HepG2 (cell line): ENCODE data around the gene TOMM20. TPM values are rescaled to one million over a fixed set of nuclear protein-coding genes. Genes with fewer than 3 reads are reported as not detected.
A peak's percentile ranks its signal among the peaks of the same experiment; 100 is the strongest.

Experiments
- ELF3 ChIP-seq: IDR thresholded peaks from 2 replicates; pipeline ENCODE4 v1.6.1; 2016; ENCODE audit warnings: missing genetic modification reagents, missing compliant biosample characterization
- FOXK1 ChIP-seq: sonication (generic); formaldehyde crosslinking; IDR thresholded peaks from 2 replicates; pipeline ENCODE4 v1.4.0; 2020; ENCODE audit warnings: low read depth, missing genetic modification reagents, borderline replicate concordance
- FOXP1 ChIP-seq, 2 experiments: fragments of 450-650 bp in 1 of 2; IDR thresholded peaks; 2 replicates each; pipeline ENCODE4 v1.6.1; 2017 to 2018; ENCODE audit warnings: antibody characterized with exemption in 1 of 2
- HNF4A ChIP-seq: sonication (generic); formaldehyde crosslinking; IDR thresholded peaks from 2 replicates; pipeline ENCODE4 v1.4.0; 2020; ENCODE audit warnings: missing genetic modification reagents
- TCF7L2 ChIP-seq: IDR thresholded peaks from 2 replicates; pipeline ENCODE4 v1.6.1; 2011; ENCODE audit warnings: mild to moderate bottlenecking, low read depth, low read length, moderate library complexity
- ZBTB21 ChIP-seq: sonication (generic); formaldehyde crosslinking; IDR thresholded peaks from 2 replicates; pipeline ENCODE4 v1.4.0; 2020; ENCODE audit warnings: missing genetic modification reagents
- ZFP36L1 ChIP-seq: sonication (generic); formaldehyde crosslinking; IDR thresholded peaks from 2 replicates; pipeline ENCODE4 v1.8.0; 2022; ENCODE audit warnings: mild to moderate bottlenecking, missing genetic modification reagents, moderate library complexity
- ZNF235 ChIP-seq: sonication (generic); formaldehyde crosslinking; IDR thresholded peaks from 2 replicates; pipeline ENCODE4 v1.8.1; 2023; ENCODE audit warnings: mild to moderate bottlenecking, missing genetic modification reagents, borderline replicate concordance
- ZNF335 ChIP-seq: sonication (generic); formaldehyde crosslinking; IDR thresholded peaks from 2 replicates; pipeline ENCODE4 v1.4.0; 2020; ENCODE audit warnings: missing genetic modification reagents
- ZNF549 ChIP-seq: sonication (generic); formaldehyde crosslinking; IDR thresholded peaks from 2 replicates; pipeline ENCODE4 v1.5.0; 2020; ENCODE audit warnings: missing genetic modification reagents
- ZNF670 ChIP-seq: sonication (generic); formaldehyde crosslinking; IDR thresholded peaks from 2 replicates; pipeline ENCODE4 v1.8.0; 2022; ENCODE audit warnings: mild to moderate bottlenecking, missing genetic modification reagents, borderline replicate concordance
- ZSCAN20 ChIP-seq: sonication (generic); formaldehyde crosslinking; IDR thresholded peaks from 2 replicates; pipeline ENCODE4 v1.4.0; 2020; ENCODE audit warnings: missing genetic modification reagents, mild to moderate bottlenecking, borderline replicate concordance
- polyA plus RNA-seq, 8 experiments: library from polyadenylated mRNA; depleted of rRNA in 3 of 8; stranded (reverse) in 7 of 8; unstranded in 1 of 8; fragments of >200 nt; fragmentation: Illumina TruSeq in 4 of 8; extraction: Trizol in 4 of 8; gene quantifications; 2 replicates each; pipeline versions ENCODE4 v1.2.1 to v1.2.3, GENCODE V29; 2011 to 2016; ENCODE audit warnings: low read depth in 4 of 8, missing spikeins in 1 of 8, mixed read lengths in 1 of 8; ENCODE audit not compliant: insufficient read depth in 1 of 8
- total RNA-seq, 5 experiments: library from RNA; depleted of rRNA; stranded (reverse); fragments of >200 nt; fragmentation: Illumina TruSeq; extraction: Trizol; gene quantifications; 2 replicates each; pipeline ENCODE4 v1.2.3, GENCODE V29; 2016; ENCODE audit warnings: low read depth in 1 of 5
- TF ChIP-seq, protein P1 (sequence below): sonication (generic); formaldehyde crosslinking; IDR thresholded peaks from 2 replicates; pipeline ENCODE4 v1.8.0; 2022; ENCODE audit warnings: missing genetic modification reagents, mild to moderate bottlenecking, moderate library complexity, borderline replicate concordance
- TF ChIP-seq, protein P2 (sequence below): sonication (generic); formaldehyde crosslinking; IDR thresholded peaks from 2 replicates; pipeline ENCODE4 v1.5.0; 2020; ENCODE audit warnings: missing genetic modification reagents
- TF ChIP-seq, protein P3 (sequence below): sonication (generic); formaldehyde crosslinking; IDR thresholded peaks from 2 replicates; pipeline ENCODE4 v1.4.0; 2020; ENCODE audit warnings: missing genetic modification reagents
- TF ChIP-seq, protein P4 (sequence below): sonication (generic); formaldehyde crosslinking; IDR thresholded peaks from 2 replicates; pipeline ENCODE4 v1.5.1; 2020; ENCODE audit warnings: missing genetic modification reagents, mild to moderate bottlenecking, borderline replicate concordance
- TF ChIP-seq, protein P5 (sequence below): sonication (generic); formaldehyde crosslinking; IDR thresholded peaks from 2 replicates; pipeline ENCODE4 v1.8.0; 2022; ENCODE audit warnings: low read depth, missing genetic modification reagents

Gene TOMM20
- total and polyA plus RNA-seq, 2 of the 13 experiments (the other 11 are each of a cell fraction or from before 2014, with no cell fraction given), result 153 to 376 TPM

DNA sequence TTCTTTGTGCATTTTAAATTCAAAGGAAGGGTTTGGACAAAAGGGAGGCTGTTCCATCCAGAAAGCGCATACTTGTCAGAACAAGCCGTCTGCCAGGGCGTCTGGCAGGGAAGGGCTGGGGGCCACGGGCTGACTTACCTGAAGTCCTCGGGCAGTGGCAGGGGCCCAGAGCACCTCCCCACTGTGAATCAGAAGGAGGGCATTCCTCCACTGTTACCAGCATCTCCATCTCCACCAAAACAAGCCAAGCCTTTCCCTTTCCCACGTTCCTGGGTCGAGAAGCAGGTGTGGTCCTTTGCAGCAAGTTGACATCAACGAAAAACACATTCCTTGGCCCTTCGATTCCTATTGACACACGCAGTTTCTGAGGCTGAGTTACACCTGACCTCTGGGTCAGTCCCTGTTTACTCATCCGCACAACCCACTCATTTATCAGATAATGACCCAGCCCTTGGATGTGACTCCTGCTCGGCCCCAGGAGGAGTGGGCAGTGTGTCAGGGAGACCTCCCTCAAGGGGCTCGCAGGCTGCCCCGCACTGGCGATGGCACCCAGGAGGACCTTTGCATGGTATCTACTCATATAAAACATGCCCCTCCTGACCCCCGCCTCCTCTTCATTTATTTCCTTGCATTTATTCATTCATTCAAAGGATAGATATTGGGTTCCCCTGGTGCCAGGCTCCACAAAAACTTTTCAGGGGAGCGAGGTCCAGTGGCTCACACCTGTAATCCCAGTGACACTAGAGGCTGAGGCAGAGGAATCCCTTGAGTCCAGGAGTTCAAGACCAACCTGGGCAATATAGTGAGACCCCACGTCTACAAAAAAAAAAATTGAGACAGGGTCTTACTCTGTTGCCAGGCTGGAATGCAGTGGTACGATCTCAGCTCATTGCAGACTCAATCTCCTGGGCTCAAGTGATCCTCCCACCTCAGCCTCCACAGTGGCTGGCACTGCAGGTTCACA is 60.2 kb downstream of the TOMM20 start (continued):
- peak; percentile 84 for TF ChIP-seq HNF4A (CRISPR knock-in tag)
- TF ChIP-seq ZNF335, result no peak; the same call in 1 of the 2 replicates
- TF ChIP-seq ZNF235 (CRISPR knock-in tag), result no peak; the same call in 1 of the 2 replicates
- no peak for TF ChIP-seq ZNF549
- TF ChIP-seq, protein P1, sequence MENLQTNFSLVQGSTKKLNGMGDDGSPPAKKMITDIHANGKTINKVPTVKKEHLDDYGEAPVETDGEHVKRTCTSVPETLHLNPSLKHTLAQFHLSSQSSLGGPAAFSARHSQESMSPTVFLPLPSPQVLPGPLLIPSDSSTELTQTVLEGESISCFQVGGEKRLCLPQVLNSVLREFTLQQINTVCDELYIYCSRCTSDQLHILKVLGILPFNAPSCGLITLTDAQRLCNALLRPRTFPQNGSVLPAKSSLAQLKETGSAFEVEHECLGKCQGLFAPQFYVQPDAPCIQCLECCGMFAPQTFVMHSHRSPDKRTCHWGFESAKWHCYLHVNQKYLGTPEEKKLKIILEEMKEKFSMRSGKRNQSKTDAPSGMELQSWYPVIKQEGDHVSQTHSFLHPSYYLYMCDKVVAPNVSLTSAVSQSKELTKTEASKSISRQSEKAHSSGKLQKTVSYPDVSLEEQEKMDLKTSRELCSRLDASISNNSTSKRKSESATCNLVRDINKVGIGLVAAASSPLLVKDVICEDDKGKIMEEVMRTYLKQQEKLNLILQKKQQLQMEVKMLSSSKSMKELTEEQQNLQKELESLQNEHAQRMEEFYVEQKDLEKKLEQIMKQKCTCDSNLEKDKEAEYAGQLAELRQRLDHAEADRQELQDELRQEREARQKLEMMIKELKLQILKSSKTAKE, result peak; percentile 91
- TF ChIP-seq ZFP36L1 (CRISPR knock-in tag), result peak; percentile 4; the same call in 1 of the 2 replicates
- TF ChIP-seq, protein P2, sequence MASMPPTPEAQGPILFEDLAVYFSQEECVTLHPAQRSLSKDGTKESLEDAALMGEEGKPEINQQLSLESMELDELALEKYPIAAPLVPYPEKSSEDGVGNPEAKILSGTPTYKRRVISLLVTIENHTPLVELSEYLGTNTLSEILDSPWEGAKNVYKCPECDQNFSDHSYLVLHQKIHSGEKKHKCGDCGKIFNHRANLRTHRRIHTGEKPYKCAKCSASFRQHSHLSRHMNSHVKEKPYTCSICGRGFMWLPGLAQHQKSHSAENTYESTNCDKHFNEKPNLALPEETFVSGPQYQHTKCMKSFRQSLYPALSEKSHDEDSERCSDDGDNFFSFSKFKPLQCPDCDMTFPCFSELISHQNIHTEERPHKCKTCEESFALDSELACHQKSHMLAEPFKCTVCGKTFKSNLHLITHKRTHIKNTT (CRISPR knock-in tag), result no peak
- TF ChIP-seq, protein P3, sequence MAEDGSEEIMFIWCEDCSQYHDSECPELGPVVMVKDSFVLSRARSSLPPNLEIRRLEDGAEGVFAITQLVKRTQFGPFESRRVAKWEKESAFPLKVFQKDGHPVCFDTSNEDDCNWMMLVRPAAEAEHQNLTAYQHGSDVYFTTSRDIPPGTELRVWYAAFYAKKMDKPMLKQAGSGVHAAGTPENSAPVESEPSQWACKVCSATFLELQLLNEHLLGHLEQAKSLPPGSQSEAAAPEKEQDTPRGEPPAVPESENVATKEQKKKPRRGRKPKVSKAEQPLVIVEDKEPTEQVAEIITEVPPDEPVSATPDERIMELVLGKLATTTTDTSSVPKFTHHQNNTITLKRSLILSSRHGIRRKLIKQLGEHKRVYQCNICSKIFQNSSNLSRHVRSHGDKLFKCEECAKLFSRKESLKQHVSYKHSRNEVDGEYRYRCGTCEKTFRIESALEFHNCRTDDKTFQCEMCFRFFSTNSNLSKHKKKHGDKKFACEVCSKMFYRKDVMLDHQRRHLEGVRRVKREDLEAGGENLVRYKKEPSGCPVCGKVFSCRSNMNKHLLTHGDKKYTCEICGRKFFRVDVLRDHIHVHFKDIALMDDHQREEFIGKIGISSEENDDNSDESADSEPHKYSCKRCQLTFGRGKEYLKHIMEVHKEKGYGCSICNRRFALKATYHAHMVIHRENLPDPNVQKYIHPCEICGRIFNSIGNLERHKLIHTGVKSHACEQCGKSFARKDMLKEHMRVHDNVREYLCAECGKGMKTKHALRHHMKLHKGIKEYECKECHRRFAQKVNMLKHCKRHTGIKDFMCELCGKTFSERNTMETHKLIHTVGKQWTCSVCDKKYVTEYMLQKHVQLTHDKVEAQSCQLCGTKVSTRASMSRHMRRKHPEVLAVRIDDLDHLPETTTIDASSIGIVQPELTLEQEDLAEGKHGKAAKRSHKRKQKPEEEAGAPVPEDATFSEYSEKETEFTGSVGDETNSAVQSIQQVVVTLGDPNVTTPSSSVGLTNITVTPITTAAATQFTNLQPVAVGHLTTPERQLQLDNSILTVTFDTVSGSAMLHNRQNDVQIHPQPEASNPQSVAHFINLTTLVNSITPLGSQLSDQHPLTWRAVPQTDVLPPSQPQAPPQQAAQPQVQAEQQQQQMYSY, result no peak; the same call in 1 of the 2 replicates
- peak; percentile 71; the same call in 1 of the 2 replicates for TF ChIP-seq ELF3 (CRISPR knock-in tag)
- TF ChIP-seq, protein P4, sequence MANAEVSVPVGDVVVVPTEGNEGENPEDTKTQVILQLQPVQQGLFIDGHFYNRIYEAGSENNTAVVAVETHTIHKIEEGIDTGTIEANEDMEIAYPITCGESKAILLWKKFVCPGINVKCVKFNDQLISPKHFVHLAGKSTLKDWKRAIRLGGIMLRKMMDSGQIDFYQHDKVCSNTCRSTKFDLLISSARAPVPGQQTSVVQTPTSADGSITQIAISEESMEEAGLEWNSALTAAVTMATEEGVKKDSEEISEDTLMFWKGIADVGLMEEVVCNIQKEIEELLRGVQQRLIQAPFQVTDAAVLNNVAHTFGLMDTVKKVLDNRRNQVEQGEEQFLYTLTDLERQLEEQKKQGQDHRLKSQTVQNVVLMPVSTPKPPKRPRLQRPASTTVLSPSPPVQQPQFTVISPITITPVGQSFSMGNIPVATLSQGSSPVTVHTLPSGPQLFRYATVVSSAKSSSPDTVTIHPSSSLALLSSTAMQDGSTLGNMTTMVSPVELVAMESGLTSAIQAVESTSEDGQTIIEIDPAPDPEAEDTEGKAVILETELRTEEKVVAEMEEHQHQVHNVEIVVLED, result no peak
- TF ChIP-seq TCF7L2, result no peak
- TF ChIP-seq, protein P5, sequence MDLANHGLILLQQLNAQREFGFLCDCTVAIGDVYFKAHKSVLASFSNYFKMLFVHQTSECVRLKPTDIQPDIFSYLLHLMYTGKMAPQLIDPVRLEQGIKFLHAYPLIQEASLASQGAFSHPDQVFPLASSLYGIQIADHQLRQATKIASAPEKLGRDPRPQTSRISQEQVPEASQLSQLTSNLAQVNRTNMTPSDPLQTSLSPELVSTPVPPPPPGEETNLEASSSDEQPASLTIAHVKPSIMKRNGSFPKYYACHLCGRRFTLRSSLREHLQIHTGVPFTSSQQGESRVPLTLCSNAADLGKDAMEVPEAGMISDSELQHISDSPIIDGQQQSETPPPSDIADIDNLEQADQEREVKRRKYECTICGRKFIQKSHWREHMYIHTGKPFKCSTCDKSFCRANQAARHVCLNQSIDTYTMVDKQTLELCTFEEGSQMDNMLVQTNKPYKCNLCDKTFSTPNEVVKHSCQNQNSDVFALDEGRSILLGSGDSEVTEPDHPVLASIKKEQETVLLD, result 0 out of 2 replicates have a peak, but pooled peaks have one; percentile 24
- TF ChIP-seq ZBTB21 (CRISPR knock-in tag), result no peak
- TF ChIP-seq ZNF670 (CRISPR knock-in tag), result no peak
- TF ChIP-seq FOXK1 (CRISPR knock-in tag), result peak; percentile 86; the same call in 1 of the 2 replicates
- TF ChIP-seq ZSCAN20 (CRISPR knock-in tag), result peak; percentile 41; the same call in 1 of the 2 replicates
- TF ChIP-seq FOXP1 (IDR thresholded peaks at IDR 0.05), result no peak
- peak; percentile 89 for TF ChIP-seq FOXP1 (CRISPR knock-in tag; IDR thresholded peaks at IDR 0.05)
